NT2/D1 (cell line): ENCODE measurements around the gene CNTFR.

ENCODE experiments used
- YY1 ChIP-seq: IDR thresholded peaks from 2 replicates; pipeline ENCODE4 v1.6.1; 2011; ENCODE audit not compliant: insufficient read length, insufficient read depth
- ZNF274 ChIP-seq: IDR thresholded peaks from 2 replicates; pipeline ENCODE4 v1.6.1; 2011; ENCODE audit warnings: mild to moderate bottlenecking, low read depth, low read length

DNA sequence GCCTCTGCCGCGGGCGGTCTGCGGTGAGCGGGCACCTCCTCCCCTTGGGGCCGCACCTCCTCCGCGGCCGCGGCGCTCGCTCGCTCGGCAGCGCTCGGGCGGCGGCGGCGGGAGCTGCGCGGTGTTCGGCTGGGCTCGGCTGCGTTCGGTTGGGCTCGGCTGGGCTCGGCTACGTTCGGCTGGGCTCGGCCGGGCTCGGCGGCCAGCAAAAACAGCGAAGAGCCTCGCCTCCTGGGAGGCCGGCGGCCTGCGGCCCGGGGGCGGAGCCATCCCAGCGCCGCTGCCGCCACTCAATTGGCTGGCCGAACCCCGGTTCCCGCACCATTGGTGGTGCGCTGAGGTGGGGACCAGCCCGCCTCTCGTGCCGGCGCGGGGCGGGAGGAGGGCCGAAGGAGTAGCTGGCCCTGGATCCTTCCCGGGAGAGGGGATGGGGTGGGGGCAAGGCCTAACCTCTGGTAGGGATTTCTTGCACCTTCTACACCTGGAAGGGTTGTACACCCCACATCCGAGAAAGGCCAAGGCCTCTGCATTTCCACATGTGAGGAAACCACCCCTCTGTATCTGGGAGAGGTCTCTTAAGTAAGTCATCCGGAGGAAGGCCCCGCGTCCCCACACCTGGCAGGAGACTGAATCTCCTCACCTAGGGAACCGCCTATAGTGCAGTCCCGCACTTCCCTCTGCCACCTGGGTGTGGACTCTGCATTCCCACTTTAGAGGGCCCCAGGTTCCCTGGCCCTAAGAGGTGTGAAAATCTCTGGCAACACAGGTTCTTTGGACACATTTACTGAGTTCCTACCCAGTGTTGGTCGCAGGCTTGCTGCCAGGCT, 66.3 kb downstream of the CNTFR start, which contains the start of gene ENHO:
- no peak for TF ChIP-seq ZNF274
- no peak for TF ChIP-seq YY1
